Activated T-cell treated with anti-CD3 and anti-CD28 coated beads for 1 hour (primary cell): ENCODE data around the gene BEGAIN.

Source experiments
- DNase-seq: peaks from one replicate; pipeline ENCODE4 v3.0.0-alpha.2; 2020; ENCODE audit warnings: low read depth

Gene BEGAIN

GRCh38 chr14:100601064-100601463, 13.8 kb upstream of the BEGAIN start:
- no peak for DNase-seq

- DNase-seq: no peak
Observed at GRCh38 chr14:100599981-100600380, 12.8 kb upstream of the BEGAIN start.

- DNase-seq: no peak
Observed at GRCh38 chr14:100594625-100594951, 7.4 kb upstream of the BEGAIN start.

GRCh38 chr14:100593751-100594624, 6.8 kb upstream of the BEGAIN start:
- DNase-seq: no peak

- DNase-seq: no peak
Observed at GRCh38 chr14:100592972-100593371, 5.8 kb upstream of the BEGAIN start.

GRCh38 chr14:100592461-100592891, 5.3 kb upstream of the BEGAIN start:
- DNase-seq: no peak

GRCh38 chr14:100591453-100592371, 4.5 kb upstream of the BEGAIN start:
- no peak for DNase-seq

- no peak for DNase-seq
Observed at GRCh38 chr14:100590726-100591452, 3.7 kb upstream of the BEGAIN start.

GRCh38 chr14:100589760-100590469, 2.7 kb upstream of the BEGAIN start:
- DNase-seq: no peak

GRCh38 chr14:100589071-100589759, 2.0 kb upstream of the BEGAIN start:
- DNase-seq: no peak

GRCh38 chr14:100588671-100589070, 1.5 kb upstream of the BEGAIN start:
- no peak for DNase-seq

- DNase-seq: no peak
Observed at GRCh38 chr14:100587763-100588411, 670 bp upstream of the BEGAIN start.

- DNase-seq: no peak
Observed at GRCh38 chr14:100586403-100587085, 673 bp downstream of the BEGAIN start.

GRCh38 chr14:100586153-100586402, 1.1 kb downstream of the BEGAIN start:
- DNase-seq: no peak

GRCh38 chr14:100585448-100586152, 1.6 kb downstream of the BEGAIN start:
- no peak for DNase-seq

GRCh38 chr14:100584056-100585031, 2.9 kb downstream of the BEGAIN start:
- no peak for DNase-seq

- DNase-seq: no peak
Observed at GRCh38 chr14:100583245-100583644, 4.0 kb downstream of the BEGAIN start.

GRCh38 chr14:100582496-100583165, 4.6 kb downstream of the BEGAIN start:
- DNase-seq: no peak
